Thymus (tissue), 11 donors: Measurements from ENCODE around the gene CFI. TPM values are rescaled to one million over a fixed set of nuclear protein-coding genes. Genes with fewer than 3 reads are reported as not detected.

Experiments used
- DNase-seq, 9 donors: peaks; one replicate each; pipeline ENCODE4 v3.0.0-alpha.2; 2013; ENCODE audit warnings: low spot score in 9 of 9, low read depth in 6 of 9, missing footprints in 1 of 9
- H3K27ac ChIP-seq, 2 donors: one replicate each; pipeline ENCODE4 v1.5.1; 2013; ENCODE audit warnings: control low read depth in 1 of 2, low read depth in 1 of 2, low read length in 1 of 2, mild to moderate bottlenecking in 1 of 2, moderate library complexity in 1 of 2
- H3K27me3 ChIP-seq, 2 donors: one replicate each; pipeline ENCODE4 v1.5.1; 2013; ENCODE audit warnings: low read length in 1 of 2; ENCODE audit not compliant: control insufficient read depth in 2 of 2, insufficient read depth in 1 of 2
- H3K36me3 ChIP-seq, 2 donors: one replicate each; pipeline ENCODE4 v1.5.1; 2013; ENCODE audit warnings: low read length in 1 of 2, mild to moderate bottlenecking in 1 of 2, moderate library complexity in 1 of 2; ENCODE audit not compliant: control insufficient read depth in 2 of 2, insufficient read depth in 2 of 2
- H3K4me1 ChIP-seq, 2 donors: one replicate each; pipeline ENCODE4 v1.5.1; 2013; ENCODE audit warnings: low read length in 2 of 2; ENCODE audit not compliant: control insufficient read depth in 2 of 2, insufficient read depth in 2 of 2
- H3K4me3 ChIP-seq, 2 donors: one replicate each; pipeline ENCODE4 v1.5.1; 2013; ENCODE audit warnings: low read length in 2 of 2, control low read depth in 1 of 2, mild to moderate bottlenecking in 1 of 2
- H3K9me3 ChIP-seq, 2 donors: one replicate each; pipeline ENCODE4 v1.5.1; 2013; ENCODE audit warnings: low read length in 1 of 2, mild to moderate bottlenecking in 1 of 2; ENCODE audit not compliant: control insufficient read depth in 2 of 2, insufficient read depth in 1 of 2
- WGBS: extraction: QIAGEN DNeasy Blood & Tissue Kit; methylation state at CpG from one replicate; pipeline ENCODE4 v1.1.7; 2013; 5-methylcytosine and 5-hydroxymethylcytosine counted together
- polyA plus RNA-seq: library from polyadenylated mRNA; stranded (reverse); fragments of 200-250 nt; gene quantifications from one replicate; pipeline ENCODE4 v1.2.3, GENCODE V29; 2013
- total RNA-seq: library from RNA; stranded (reverse); fragments of 120-200 nt; gene quantifications from one replicate; pipeline ENCODE4 v1.2.4, GENCODE V29; 2013
- donor health status: healthy.

CFI gene
- total and polyA plus RNA-seq, 2 donors = 3.0 to 8.4 TPM

- Histone ChIP-seq H3K36me3 (no peaks in the 10 kb centered on the region), H3K9me3 (no peaks in the 10 kb centered on the region), H3K27me3 (no peaks in the 10 kb centered on the region), H3K4me1 (no peaks in the 10 kb centered on the region), H3K27ac (no peak overlapping the region), H3K4me3 (no peak overlapping the region)
- DNase-seq = no peak
- 94% methylated on average over 2 of the region's 2 CpGs for WGBS
These were observed 41.1 kb downstream of the CFI start for GRCh38 chr4:109760682-109761081.

GRCh38 chr4:109755656-109756055 lies 46.1 kb downstream of the CFI start:
- Histone ChIP-seq H3K4me1 (no peaks in the 10 kb centered on the region), H3K36me3 (no peaks in the 10 kb centered on the region), H3K27ac (no peak overlapping the region), H3K27me3 (no peaks in the 10 kb centered on the region), H3K9me3 (no peaks in the 10 kb centered on the region), H3K4me3 (no peak overlapping the region)
- WGBS = 94% methylated on average over 3 of the region's 3 CpGs
- DNase-seq = no peak

GRCh38 chr4:109754093-109754857 lies 47.5 kb downstream of the CFI start:
- Histone ChIP-seq H3K9me3 (no peaks in the 10 kb centered on the region), H3K27me3 (no peaks in the 10 kb centered on the region), H3K4me1 (no peaks in the 10 kb centered on the region), H3K4me3 (no peak overlapping the region), H3K27ac (no peak overlapping the region), H3K36me3 (no peaks in the 10 kb centered on the region)
- DNase-seq = peak in 7 of 9 donors; percentile 9 to 55 (median 16)
- 92% methylated on average over 7 of the region's 7 CpGs for WGBS

- H3K4me1 ChIP-seq = no peaks in the 10 kb centered on the region
- WGBS = 73% methylated on average over 1 of the region's 1 CpG
- no peak overlapping the region for H3K4me3 ChIP-seq
- H3K27me3 ChIP-seq = no peaks in the 10 kb centered on the region
- no peaks in the 10 kb centered on the region for H3K36me3 ChIP-seq
- no peak for DNase-seq
- no peaks in the 10 kb centered on the region for H3K9me3 ChIP-seq
- H3K27ac ChIP-seq = no peak overlapping the region
These were observed 49.3 kb downstream of the CFI start for GRCh38 chr4:109752525-109752924.

- 95% methylated on average over 4 of the region's 4 CpGs for WGBS
- no peaks in the 10 kb centered on the region for H3K27me3 ChIP-seq
- no peaks in the 10 kb centered on the region for H3K36me3 ChIP-seq
- H3K27ac ChIP-seq = no peak overlapping the region
- H3K4me1 ChIP-seq = no peaks in the 10 kb centered on the region
- no peaks in the 10 kb centered on the region for H3K9me3 ChIP-seq
- DNase-seq = no peak
- no peak overlapping the region for H3K4me3 ChIP-seq
These were observed 49.9 kb downstream of the CFI start for GRCh38 chr4:109751852-109752251.

- no peaks in the 10 kb centered on the region for H3K9me3 ChIP-seq
- H3K4me3 ChIP-seq = no peak overlapping the region
- no peak overlapping the region for H3K27ac ChIP-seq
- no peak for DNase-seq
- H3K36me3 ChIP-seq = no peaks in the 10 kb centered on the region
- WGBS = 99% methylated on average over 4 of the region's 4 CpGs
- no peaks in the 10 kb centered on the region for H3K27me3 ChIP-seq
- H3K4me1 ChIP-seq = no peaks in the 10 kb centered on the region
These were observed 51.1 kb downstream of the CFI start for GRCh38 chr4:109750652-109751244.

- no peak for DNase-seq
- WGBS = 93% methylated on average over 7 of the region's 7 CpGs
- Histone ChIP-seq H3K36me3 (no peaks in the 10 kb centered on the region), H3K4me3 (no peak overlapping the region), H3K27me3 (no peaks in the 10 kb centered on the region), H3K4me1 (no peaks in the 10 kb centered on the region), H3K27ac (no peak overlapping the region), H3K9me3 (no peaks in the 10 kb centered on the region)
These were observed 52.3 kb downstream of the CFI start for GRCh38 chr4:109749388-109750082.

- H3K27ac ChIP-seq = no peak overlapping the region
- no peaks in the 10 kb centered on the region for H3K36me3 ChIP-seq
- H3K4me1 ChIP-seq = no peaks in the 10 kb centered on the region
- H3K27me3 ChIP-seq = no peaks in the 10 kb centered on the region
- H3K9me3 ChIP-seq = no peaks in the 10 kb centered on the region
- WGBS = 99% methylated on average over 1 of the region's 1 CpG
- DNase-seq = no peak
- no peak overlapping the region for H3K4me3 ChIP-seq
These were observed 53.7 kb downstream of the CFI start for GRCh38 chr4:109748114-109748513.

- 97% methylated on average over 2 of the region's 2 CpGs for whole genome bisulfite sequencing
- no peaks in the 10 kb centered on the region for H3K27me3 ChIP-seq
- no peak overlapping the region for H3K27ac ChIP-seq
- no peak overlapping the region for H3K4me3 ChIP-seq
- no peaks in the 10 kb centered on the region for H3K4me1 ChIP-seq
- H3K36me3 ChIP-seq = no peaks in the 10 kb centered on the region
- H3K9me3 ChIP-seq = no peaks in the 10 kb centered on the region
- DNase-seq = no peak
These were observed 55.1 kb downstream of the CFI start for GRCh38 chr4:109746728-109747127.
